Stimulated activated CD4-positive, alpha-beta T cell treated with anti-CD3 and anti-CD28 coated beads, Interleukin-15, amount 100 ng/mL, for 48 hours (primary cell): ENCODE data around the gene TOX4.
"Not testable (repeated sequence)": the region's sequence is repeated elsewhere in the genome, so short reads cannot be mapped to it uniquely, and the experiment has no call there.

Experiments
- DNase-seq, 2 donors: peaks; one replicate each; pipeline ENCODE4 v3.0.0-alpha.2; 2020; ENCODE audit warnings: low read depth in 2 of 2

Gene TOX4

DNA sequence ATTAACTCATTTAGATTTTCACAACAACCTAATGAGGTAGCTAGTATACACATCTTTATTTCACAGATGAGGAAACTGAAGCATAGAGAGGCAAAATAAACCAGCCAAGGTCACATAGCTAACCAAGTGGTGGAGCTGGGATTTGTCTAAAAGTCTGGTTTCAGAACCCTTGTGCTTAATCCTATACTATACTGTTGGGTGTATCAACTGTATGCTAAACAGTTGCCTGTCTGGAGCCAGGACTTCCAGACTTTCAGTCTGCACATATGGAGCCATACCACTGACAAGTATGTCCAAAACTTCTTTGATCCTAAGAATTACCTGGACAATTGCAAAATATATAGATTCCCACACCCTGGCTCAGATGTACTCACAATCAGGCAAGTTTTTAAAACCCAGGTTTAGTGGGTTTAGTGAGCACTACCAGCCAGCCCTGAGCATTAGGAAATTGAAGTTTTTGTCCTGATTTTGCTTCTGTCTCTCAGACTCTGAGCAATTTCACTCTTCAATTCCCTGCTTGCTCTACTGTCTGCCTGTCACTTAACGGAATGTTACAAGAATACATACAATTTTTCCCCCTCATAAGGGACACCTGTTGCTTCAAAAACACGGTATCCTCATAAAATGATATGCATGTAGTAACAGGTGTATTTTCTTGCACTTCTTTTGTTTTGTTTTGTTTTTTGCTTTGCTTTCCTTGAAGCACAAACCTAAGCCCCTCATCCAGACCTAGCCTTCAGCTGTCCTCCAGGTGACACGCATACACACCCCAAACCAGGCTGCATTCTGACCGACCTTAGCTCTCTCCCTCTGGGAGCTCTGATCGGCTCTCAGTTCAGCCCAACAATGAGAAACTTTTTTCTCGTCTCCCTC, 58.8 kb downstream of the TOX4 start:
- DNase-seq, result no peak

DNA sequence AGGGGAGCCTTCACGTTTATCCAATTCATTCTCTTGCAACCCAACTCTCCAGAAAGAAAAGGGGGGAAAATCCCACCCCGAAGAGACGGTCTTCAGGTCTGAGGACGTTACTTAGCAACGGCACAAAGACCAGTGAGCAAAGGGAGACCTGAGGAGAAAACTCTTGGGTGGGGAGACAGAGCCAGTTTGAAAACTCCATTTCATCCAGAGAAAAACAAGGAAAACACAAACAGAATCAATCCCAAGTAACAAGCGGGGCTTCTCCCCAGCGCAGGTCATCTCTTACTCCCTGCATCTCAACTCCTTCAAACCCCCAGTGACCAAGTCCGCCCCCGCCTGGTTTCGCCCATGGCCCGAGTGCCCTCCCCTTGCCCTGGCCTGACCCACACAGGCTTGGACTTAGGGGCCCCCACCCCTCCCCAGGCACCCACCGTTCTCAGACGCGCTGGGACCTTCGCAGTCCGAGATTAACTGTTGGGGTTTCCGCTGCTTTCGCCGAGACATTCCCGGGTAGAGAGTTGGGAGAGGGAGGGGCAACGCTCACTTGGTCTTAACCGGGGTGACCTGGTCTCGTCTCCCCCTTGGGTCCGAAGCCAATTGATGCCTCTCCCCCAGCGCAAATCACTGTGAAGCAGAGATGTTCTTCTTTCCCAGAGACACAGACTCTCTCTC, 59.6 kb downstream of the TOX4 start:
- no peak for DNase-seq

DNA sequence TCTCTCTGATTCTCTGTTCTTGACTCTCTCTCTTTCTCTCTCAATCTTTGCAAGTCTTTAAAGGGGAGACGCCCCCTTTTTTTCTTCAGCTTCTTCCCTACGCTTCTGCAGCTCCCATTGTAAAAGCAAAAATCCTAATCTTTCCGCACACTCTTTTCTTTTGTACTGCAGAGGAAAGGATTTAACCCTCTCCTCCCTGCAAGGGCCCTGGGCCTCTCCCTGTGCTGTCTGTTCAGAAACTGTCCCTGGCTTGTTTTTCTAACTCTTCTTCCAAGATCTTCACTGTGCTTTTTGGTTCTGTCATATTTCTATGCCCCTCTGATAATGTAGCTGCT, 60.1 kb downstream of the TOX4 start:
- no peak for DNase-seq

DNA sequence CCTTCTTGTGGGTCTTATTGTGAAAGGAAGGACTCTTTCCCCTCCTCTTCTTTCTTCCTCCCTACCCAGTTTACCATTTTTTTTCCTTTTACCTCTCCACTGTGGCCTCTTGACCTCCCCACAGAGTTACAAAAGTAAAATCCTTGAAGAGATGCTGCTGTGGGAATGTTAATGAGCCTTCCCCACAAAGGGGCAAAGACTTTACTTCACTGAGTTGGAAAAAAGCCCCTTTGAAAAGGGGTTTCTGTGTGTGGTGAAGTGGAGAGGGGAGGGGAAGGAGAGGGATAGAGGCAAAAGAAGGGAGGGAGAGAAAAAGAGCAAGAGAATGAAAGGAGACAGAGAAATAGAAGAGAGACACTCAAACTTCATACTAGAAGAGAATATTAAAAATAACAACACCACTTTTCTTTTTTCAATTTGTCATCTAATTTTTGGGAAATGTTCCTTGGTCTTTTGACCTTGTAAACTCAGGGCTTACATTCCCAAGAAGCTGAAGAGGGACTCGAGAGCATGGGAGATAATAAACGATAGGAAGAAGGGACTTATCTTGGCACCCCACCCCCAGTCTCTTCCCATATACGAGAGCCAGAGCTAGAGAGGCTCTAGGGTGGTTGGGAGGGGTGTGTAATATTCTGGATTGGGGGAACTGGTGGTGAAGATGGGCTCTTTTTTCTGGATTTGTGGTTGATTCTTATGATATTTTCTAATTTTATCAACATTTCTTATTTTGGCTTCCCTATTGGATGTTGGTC, 62.4 kb downstream of the TOX4 start:
- no peak for DNase-seq

DNA sequence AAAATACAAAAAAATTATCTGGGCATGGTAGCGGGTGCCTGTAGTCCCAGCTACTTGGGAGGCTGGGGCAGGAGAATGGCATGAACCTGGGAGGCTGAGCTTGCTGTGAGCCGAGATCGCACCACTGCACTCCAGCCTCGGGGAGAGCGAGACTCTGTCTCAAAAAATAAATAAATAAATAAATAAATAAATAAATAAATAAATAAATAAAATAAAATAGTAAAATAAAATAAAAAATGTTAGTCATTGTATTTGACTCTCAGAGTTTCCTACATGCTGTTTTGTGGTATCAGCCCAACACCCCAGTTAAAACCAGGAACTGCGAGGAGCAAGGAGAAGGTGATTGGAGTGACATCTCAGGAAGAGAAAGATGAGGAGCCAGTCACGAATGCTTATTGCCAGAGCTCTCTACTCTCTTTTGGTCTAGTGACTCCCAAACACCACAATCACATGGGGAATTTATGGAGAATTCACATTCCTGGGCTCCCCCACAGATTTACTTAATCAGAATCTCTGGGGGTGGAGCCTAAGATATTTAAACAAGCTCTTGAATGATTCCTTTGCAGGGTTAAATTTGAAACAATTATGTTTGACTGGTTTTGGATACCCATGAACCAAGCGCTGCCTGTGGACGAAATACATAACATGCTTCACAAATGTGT, 64.5 kb downstream of the TOX4 start:
- DNase-seq, result no peak

DNA sequence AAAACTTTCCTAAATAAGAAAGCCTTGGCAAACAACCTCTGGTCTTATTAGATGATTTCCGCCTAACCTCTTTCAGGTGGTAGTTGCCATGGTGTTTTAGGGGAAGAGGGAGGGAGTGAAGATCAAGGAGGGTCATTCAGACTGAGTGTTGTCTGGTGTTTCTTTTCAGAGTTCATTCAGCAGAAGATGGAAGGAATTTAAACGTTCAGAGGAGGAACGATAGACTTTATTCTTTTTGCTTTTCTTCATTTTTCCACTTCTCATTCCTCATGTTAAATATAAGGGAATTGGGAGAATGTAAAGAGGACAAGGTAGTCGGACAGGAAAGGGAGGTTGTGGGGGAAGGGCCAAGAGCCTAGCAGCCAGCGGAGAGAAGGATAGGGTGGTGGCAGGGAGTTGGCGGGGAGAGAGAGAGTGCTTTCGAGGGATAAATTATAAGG, 66.5 kb downstream of the TOX4 start:
- DNase-seq, result no peak

DNA sequence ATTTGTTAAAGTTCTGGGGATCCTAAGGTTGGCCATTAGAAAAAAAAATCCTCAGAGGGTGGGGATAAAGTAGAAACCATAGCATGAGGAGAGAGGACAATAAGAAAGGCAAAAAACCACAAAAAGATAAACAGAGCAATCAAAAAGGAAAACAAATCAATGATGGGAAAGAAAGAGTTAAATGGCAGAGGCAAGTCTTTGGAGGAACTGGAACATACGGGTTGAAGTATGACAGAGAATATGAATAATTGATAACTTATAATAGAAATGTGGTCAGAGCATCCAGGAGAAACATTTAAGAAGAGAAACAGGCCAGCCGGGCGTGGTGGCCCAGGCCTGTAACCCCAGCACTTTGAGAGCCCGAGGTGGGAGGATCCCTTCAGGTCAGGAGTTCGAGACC, 67.0 kb downstream of the TOX4 start:
- DNase-seq, result no peak

DNA sequence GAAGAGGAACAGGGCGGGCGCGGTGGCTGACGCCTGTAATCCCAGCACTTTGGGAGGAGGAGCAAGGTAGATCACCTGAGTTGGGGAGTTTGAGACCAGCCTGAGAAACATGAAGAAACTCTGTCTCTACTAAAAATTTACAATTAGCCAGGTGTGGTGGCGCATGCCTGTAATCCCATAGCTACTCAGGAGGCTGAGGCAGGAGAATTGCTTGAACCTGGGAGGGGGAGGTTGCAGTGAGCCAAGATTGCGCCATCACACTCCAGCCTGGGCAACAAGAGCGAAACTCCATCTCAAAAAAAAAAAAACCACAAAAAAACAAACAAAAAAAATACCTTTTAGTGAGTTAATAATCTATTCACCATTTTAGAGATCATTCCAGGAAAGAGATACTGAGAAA, 67.6 kb downstream of the TOX4 start:
- DNase-seq, result not testable (repeated sequence)
